Measurements from ENCODE around the gene TTLL11. TPM values are rescaled to one million over a fixed set of nuclear protein-coding genes. Genes with fewer than 3 reads are reported as not detected.

Gene TTLL11
- total and polyA plus RNA-seq, 4 donors = 3.6 to 7.8 (median 5.9) TPM

GRCh38 chr9:121811751-121812150 is 281.4 kb downstream of the TTLL11 start:
- no peak for TF ChIP-seq CTCF (IDR thresholded peaks at IDR 0.05; ENCODE audit: control extremely low read depth, extremely low read depth)
- no peaks in the 10 kb centered on the region for H3K9me3 ChIP-seq (ENCODE audit: control insufficient read depth in 4 of 4, insufficient read depth in 3 of 4, low read length in 3 of 4)
- ATAC-seq (ENCODE audit: insufficient read depth, low FRiP score) (no peak), DNase-seq (no peak)
- no peak overlapping the region for H3K27ac ChIP-seq (ENCODE audit: low read depth in 1 of 2, low read length in 1 of 2)
- H3K36me3 ChIP-seq (ENCODE audit: control insufficient read depth in 4 of 4, insufficient read depth in 4 of 4, low read length in 4 of 4) = no peaks in the 10 kb centered on the region
- no peak overlapping the region for H3K4me3 ChIP-seq
- 94 to 96% methylated on average over 10 of the region's 10 CpGs for WGBS, 2 donors
- peaks cover 0 to 10% (median 0%) of the 10 kb centered on the region in 3 donors for H3K27me3 ChIP-seq (ENCODE audit: control insufficient read depth in 3 of 3, insufficient read depth in 3 of 3, low read length in 2 of 3)
- H3K4me1 ChIP-seq (ENCODE audit: control insufficient read depth in 5 of 5, insufficient read depth in 5 of 5, low read length in 5 of 5) = peaks cover 0 to 6% (median 0%) of the 10 kb centered on the region in 5 donors
- no peak overlapping the region for H3K9ac ChIP-seq (ENCODE audit: insufficient read depth in 1 of 2, low read length in 2 of 2)

- Histone ChIP-seq H3K9ac (ENCODE audit: insufficient read depth in 1 of 2, low read length in 2 of 2) (no peak overlapping the region), H3K4me1 (ENCODE audit: control insufficient read depth in 5 of 5, insufficient read depth in 5 of 5, low read length in 5 of 5) (peaks cover 0 to 6% (median 0%) of the 10 kb centered on the region in 5 donors), H3K9me3 (ENCODE audit: control insufficient read depth in 4 of 4, insufficient read depth in 3 of 4, low read length in 3 of 4) (peaks cover 0 to 1% (median 0%) of the 10 kb centered on the region in 4 donors), H3K27ac (ENCODE audit: low read depth in 1 of 2, low read length in 1 of 2) (no peak overlapping the region), H3K27me3 (ENCODE audit: control insufficient read depth in 3 of 3, insufficient read depth in 3 of 3, low read length in 2 of 3) (peaks cover 0 to 5% (median 0%) of the 10 kb centered on the region in 3 donors), H3K4me3 (no peak overlapping the region), H3K36me3 (ENCODE audit: control insufficient read depth in 4 of 4, insufficient read depth in 4 of 4, low read length in 4 of 4) (no peaks in the 10 kb centered on the region)
- no peak for DNase-seq
- 74 to 84% methylated on average over 9 of the region's 9 CpGs for WGBS, 2 donors
- no peak for ATAC-seq (ENCODE audit: insufficient read depth, low FRiP score)
- no peak for TF ChIP-seq CTCF (IDR thresholded peaks at IDR 0.05; ENCODE audit: control extremely low read depth, extremely low read depth)
These were observed 282.0 kb downstream of the TTLL11 start for GRCh38 chr9:121811140-121811539.

- 80 to 88% methylated on average over 3 of the region's 3 CpGs for WGBS, 2 donors
- no peak overlapping the region for H3K9ac ChIP-seq (ENCODE audit: insufficient read depth in 1 of 2, low read length in 2 of 2)
- no peak overlapping the region for H3K4me3 ChIP-seq
- TF ChIP-seq CTCF (IDR thresholded peaks at IDR 0.05; ENCODE audit: control extremely low read depth, extremely low read depth) = no peak
- H3K9me3 ChIP-seq (ENCODE audit: control insufficient read depth in 4 of 4, insufficient read depth in 3 of 4, low read length in 3 of 4) = peaks cover 0 to 1% (median 0%) of the 10 kb centered on the region in 4 donors
- H3K27ac ChIP-seq (ENCODE audit: low read depth in 1 of 2, low read length in 1 of 2) = no peak overlapping the region
- ATAC-seq (ENCODE audit: insufficient read depth, low FRiP score) (no peak), DNase-seq (no peak)
- no peaks in the 10 kb centered on the region for H3K27me3 ChIP-seq (ENCODE audit: control insufficient read depth in 3 of 3, insufficient read depth in 3 of 3, low read length in 2 of 3)
- peaks cover 0 to 5% (median 0%) of the 10 kb centered on the region in 5 donors for H3K4me1 ChIP-seq (ENCODE audit: control insufficient read depth in 5 of 5, insufficient read depth in 5 of 5, low read length in 5 of 5)
- no peaks in the 10 kb centered on the region for H3K36me3 ChIP-seq (ENCODE audit: control insufficient read depth in 4 of 4, insufficient read depth in 4 of 4, low read length in 4 of 4)
These were observed 282.6 kb downstream of the TTLL11 start for GRCh38 chr9:121810489-121810888.
